Embryonic facial prominence (tissue), 1 donor: Measurements from ENCODE around the gene ARRDC2.
"Not testable (repeated sequence)": the region's sequence is repeated elsewhere in the genome, so short reads cannot be mapped to it uniquely, and the experiment has no call there.

Experiments used
- DNase-seq: peaks from one replicate; pipeline ENCODE4 v3.0.0-alpha.2; 2016; ENCODE audit errors: extremely low spot score

ARRDC2 gene

DNA sequence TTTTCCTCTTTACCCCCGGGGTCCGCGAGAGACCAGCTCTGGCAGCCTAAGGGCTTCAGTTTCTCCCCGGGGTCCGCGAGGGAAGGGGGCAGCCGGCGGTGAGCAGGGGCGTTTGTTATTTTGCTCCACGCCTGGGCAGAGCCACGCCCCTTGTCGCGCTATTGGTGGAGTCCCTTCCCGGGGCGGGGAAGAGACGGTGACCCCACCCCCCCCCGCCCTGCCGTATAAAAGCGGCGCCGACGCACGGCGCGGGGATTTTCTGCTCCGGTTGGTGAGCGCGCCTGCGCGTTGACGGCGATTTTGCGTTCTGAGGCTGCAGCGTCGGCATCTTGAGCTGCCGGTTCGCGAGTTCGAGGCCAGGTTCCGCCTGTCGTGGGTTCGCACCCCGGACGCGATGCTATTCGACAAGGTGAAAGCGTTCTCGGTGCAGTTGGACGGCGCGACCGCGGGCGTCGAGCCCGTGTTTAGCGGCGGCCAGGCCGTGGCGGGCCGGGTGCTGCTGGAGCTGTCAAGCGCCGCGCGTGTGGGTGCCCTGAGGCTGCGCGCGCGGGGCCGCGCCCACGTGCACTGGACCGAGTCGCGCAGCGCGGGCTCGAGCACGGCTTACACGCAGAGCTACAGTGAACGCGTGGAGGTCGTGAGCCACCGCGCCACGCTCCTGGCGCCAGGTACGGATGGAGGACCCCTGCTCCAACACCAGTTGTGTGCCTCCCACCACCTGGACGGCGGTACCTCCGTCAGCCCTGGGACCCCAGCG lies at the start of gene ARRDC2:
Gene ARRDC2, plus strand, starts transcription at position 254 of the 757 bp plus-strand sequence. Its CDS starts 141 bp downstream, at position 395.
- peak; percentile 77 for DNase-seq

DNA sequence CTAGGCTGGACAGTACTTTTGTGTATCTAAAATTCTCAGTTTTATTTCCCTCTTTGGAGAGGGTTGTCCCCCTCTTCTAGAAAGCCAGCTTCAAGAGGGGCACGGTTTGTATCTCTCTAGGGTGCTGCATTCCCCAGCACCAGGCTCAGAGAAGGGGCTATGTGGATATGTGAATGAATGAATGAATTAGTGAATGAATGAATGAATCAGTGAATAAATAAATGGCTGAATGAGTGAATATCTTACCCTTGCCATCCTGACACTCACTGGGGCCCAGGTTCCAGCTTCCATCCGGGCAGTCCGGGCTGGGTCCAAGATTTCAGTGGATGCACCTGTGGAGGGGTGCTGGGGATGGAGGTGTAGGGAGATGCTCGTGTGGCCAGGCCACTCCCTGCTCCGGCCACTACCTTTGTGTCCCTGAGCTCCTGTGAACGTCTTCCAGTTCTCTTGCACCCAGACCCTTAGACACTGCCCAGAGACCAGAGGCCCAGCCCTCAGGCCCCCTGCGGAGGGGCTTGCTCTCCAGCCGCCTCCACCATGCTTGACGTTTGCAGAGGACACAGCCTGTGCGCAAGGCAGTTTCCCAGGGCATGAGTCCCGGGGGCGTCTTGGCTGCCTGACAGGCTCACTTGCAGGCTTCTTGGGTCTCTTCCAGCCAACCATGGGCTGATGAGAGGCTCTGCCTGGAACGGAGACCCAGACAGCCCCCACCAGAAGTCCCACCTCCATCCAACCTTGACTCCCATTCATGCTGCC lies 43.9 kb upstream of the ARRDC2 start:
- no peak for DNase-seq

DNA sequence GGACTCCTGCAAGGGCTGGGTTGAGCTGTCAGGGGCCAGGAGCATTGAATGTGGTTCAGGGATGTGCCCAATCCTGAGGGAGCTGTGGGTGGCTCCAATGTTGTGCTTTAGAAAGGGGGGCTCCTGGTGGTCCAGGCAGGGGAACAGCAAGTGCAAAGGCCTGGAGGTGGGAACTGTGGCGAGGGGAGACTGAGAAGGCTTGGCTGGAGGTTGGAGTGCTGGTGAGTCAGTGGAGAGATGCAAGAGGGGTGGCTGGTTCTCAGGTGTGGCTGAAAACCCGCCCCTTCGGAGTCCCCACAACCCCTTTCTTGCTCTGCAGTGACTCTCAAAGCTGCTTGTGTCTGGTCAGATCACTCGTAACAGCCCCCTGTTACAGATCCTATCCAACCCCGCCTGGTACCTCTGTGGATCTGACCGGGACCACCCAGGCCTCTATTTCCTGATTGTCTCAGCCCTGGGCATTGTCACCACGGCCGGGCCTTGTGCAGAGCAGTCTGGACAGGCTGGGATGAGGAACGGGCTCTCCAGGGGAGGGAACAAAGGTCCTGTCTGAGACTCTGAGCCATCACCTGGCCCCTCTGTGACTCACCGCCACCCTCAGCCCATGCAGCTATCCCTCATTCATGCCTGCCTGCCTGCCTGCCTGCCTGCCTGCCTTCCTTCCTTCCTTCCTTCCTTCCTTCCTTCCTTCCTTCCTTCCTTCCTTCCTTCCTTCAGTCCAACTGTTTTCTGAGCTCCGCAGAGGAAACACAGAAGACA lies 42.4 kb upstream of the ARRDC2 start:
- no peak for DNase-seq

DNA sequence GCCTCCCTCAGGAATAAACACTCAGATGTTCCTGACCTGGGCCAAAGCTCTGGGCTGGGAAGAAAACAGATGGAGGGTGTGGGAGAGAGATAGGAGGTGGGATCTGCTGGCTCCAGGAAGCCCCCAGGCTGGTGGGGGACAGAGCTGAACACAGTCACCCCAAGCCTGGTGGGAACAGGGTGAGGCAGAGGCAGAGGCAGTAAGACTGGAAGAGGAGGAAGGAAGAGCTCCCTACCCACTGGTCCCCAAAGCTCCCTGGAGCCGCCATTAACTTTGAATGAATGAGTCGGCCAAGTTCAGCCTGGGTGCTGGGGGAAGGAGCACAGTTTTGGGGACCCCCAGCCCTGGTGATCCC lies 41.9 kb upstream of the ARRDC2 start:
- no peak for DNase-seq

DNA sequence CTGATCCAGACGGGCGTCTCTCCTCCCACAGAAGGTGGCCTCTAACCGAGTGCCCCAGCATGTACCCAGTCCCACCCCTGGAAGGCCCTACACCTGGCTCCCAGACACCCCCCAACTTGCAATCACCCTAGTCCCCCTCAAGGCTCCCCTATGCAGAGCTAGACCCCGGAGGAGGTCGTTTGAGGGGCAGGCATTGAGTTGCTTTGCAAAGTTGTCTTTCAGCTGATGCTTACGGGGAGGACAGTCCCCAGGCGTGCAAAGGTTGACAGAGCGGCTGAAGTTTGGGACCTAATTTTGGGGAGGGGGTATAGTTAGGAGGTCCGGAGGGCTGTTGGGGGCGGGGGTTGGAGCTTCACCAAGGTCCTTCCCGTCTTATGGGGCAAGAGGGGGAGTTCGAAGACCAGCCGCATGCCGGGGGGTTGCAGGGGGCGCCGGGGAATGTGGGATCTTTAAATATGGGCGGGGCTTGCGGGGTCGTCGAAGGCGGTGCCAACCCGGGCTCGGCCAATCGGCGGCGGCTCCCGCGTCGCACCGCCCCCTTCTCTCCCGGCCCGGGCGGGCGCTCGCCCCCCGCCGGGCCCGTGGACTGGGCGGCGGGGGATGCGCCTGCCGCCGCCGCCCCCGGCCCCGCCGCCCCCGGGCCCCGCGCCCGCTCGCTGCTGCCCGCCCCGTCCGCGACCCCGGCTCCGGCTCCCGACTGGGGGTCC lies 41.3 kb upstream of the ARRDC2 start, which contains the start of gene KCNN1:
Gene KCNN1, plus strand, starts transcription at position 558 of the 707 bp plus-strand sequence. CDS start 6,782 bp downstream, outside the sequence.
- DNase-seq: no peak

DNA sequence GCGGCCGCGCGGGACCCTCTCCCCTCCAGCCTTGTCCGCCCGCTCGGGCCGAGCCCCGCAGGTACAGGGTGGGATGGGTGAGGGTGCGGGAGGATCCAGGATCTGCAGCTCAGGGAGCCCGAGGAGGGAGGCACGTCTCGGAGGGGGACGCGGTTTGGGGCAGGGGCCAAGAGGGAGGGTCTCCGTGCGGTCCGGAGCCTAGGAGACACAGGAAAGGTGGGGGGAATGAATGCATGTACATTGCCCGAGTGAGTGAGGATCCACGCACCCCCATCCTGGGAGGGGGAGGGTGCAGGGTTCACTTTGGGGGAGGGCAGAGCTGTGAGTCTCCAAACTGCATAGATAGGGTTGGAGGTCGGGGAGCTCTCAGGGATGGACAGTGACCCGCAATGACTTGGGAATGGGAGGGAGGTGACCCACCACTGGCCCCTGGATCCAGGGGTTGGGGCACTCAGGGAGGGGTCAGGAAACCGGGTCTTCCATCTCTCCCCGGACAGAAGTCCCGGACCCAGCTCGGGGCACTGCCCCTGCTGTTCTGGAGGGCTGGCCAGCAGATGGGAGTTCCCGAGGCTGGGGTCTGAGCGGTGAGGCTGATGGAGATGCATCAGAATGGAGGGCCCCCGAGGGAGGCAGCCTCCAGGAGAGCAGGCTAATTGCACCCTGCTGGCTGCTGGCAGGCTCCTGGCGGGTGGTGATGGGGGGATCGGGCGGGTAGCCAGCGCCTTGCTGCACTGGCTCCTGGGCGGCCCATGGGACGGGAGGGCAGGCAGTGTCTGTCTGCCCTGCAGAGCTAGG lies 40.5 kb upstream of the ARRDC2 start:
- no peak for DNase-seq

DNA sequence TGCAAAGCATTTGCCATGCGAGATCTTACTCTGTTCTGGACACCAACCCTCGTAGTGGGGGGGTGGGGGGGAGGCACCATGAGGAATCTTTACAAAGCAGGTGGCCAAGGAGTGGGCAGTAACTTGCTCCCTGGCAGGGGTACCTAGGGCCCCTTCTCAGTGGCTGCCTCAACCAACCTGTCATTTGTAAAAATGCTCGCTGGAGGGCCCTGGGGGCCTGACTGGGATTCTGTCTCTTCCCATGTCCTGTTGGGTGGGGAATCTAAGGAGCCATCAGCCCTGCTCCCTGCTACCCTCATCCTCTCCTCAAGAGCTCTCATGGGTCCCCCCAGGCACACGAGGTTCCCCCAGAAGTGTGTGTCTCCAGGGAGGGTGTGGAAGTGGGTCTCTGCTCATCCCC lies 39.6 kb upstream of the ARRDC2 start:
- DNase-seq: no peak

DNA sequence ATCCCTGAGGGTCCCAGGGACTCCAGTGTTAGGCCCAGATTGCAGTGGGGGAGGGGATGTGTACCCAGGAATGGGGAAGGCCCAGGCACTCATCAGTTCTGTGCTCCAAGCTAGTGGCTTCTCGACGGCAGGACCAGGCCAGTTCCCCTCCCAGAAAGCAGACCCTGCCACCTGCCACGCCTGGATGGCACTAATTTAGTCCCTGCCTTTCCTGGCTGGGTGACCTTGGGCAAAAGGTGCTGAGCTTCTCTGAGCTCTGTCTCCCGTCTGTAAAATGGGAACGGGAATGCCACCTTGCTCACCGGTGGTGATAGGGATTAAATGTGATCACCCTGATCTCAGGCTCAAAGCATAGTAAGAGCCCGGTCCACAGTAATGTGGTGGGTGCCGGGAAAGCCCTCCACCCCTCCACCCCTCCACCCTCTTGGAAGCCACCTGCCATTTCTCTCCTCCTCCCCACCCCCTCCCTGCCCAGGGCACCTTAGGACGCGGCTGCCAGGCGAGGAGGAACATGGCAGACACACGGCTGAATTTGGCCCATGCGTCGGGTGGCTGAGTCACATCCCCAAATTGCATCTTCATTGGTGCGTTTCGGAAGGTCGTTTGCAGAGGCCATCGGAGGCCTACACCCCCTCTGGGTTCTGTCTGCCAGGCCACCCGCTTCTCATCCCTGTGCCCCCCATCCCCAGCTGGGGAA lies 38.7 kb upstream of the ARRDC2 start:
- no peak for DNase-seq

DNA sequence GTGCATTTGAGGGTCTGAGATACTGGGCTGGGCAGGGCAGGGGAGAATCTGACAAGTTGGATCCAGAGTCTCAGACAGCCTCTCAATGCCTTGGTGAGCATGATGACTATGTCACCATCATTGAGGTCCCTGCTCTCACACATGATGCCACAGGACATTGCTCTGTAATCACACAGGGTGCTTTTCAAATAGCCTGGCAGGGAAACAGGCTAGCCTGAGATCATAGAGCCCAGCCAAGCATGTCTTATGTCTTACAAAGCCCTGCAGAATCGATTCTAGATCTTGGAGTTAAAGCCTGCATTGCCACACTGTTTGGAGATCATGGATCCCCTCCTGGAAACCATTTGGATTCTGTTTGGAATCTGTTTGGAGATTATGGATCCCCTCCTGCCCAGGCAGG lies 35.7 kb upstream of the ARRDC2 start:
- DNase-seq: no peak

DNA sequence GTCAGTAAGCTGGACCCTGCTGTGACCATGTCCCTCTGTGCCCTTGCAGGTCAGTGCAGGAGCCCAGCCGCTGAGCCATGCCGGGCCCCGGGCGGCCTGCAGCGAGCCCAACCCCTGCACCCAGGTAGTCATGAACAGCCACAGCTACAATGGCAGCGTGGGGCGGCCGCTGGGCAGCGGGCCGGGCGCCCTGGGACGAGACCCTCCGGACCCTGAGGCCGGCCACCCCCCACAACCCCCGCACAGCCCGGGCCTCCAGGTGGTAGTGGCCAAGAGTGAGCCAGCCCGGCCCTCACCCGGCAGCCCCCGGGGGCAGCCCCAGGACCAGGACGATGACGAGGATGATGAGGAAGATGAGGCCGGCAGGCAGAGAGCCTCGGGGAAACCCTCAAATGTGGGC lies 34.2 kb upstream of the ARRDC2 start:
- no peak for DNase-seq

DNA sequence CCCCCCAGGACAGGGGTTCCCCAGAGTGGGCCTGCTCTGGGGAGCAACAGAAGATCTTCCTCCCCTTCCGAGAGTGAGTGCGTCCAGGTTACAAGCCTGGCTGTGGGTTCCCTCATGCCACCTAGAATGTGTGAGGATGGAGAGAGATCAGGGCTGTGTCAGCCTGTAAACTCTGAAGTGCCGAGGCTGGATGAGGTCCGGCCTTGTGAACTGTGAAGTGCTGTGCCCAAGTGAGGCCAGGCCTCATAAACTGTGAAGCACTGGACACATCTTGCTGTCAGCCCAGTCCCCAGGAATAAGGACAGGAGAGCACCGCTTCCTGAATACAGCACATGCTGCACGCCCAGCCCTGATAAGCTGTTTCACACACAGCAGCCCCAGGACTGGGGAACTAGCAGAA lies 33.4 kb upstream of the ARRDC2 start:
- DNase-seq: no peak

DNA sequence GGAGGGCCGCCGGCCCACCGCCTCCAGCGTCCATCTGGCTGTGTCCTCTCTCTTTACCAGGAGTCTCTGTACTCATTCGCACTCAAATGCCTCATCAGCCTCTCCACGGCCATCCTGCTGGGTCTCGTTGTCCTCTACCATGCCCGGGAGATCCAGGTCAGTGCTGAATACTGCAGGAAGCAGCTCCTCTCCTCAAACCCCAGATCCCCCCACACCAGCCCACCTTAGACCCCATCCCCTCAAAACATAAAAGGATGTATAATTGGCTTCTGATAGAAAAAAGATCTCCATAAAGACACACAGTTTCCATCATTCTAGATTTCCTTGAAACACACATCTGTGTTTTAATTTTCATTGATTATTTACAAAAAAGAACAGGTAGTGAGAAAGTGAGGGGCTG lies 32.9 kb upstream of the ARRDC2 start:
- DNase-seq: no peak

DNA sequence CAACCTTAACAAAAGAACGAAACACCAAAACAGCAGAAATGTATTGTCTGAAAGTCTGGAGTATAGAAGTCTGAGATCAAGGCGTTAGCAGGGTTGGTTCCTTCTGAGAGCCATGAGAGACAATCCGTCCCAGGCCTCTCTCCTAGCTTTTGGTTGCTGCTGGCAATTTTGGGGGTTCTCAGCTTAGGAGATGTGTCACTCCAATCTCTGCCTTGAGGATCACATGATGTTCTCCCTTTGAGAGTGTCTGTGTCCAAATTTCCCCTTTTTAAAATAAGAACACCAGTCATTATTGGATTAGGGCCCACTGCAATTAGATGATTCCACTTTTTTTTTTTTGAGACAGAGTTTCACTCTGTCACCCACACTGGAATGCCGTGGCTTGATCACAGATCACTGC lies 30.9 kb upstream of the ARRDC2 start:
- no peak for DNase-seq

DNA sequence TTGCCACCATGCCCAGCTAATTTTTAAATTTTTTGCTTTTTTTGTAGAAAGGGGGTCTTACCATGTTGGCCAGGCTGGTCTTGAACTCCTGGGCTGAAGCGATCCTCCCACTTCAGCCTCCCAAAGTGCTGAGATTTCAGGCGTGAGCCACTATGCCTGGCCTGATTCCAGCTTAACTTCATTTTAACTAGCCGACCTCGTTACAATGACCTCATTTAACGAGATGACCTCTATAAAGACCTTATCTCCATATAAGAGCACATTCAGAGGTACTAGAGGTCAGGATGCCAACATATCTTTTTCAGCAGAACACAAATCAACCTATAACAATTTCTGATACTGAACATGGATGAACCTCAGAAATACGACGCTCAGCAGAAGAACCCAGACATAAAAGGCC lies 30.5 kb upstream of the ARRDC2 start:
- no peak for DNase-seq

DNA sequence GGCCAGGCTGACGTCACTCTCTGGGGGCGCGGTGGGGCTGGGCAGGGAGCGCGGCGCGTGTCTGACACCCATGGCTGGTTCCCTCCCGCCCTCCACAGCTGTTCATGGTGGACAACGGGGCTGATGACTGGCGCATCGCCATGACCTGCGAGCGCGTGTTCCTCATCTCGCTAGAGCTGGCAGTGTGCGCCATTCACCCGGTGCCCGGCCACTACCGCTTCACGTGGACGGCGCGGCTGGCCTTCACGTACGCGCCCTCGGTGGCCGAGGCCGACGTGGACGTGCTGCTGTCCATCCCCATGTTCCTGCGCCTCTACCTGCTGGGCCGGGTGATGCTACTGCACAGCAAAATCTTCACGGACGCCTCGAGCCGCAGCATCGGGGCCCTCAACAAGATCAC lies 26.4 kb upstream of the ARRDC2 start:
- no peak for DNase-seq

DNA sequence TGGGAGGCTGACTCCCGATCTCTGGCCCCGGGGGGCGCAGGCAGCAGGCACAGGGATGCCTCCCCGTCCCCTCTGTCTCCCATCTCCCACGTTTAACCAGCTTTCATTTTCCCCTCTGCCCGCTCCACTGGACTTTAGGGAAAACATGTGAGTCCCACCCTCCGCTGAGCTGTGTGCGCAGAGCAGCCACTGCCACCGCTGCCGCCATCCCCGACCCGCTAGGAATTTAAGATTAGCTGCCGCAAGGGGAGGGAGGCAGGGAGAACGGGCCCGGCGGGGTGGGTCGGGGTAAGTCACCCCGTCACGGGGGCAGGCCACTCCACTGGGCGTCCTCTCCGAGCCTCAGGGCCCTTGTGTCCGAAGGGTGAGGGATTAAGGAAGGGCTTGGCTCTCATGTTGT lies 25.5 kb upstream of the ARRDC2 start:
- no peak for DNase-seq

DNA sequence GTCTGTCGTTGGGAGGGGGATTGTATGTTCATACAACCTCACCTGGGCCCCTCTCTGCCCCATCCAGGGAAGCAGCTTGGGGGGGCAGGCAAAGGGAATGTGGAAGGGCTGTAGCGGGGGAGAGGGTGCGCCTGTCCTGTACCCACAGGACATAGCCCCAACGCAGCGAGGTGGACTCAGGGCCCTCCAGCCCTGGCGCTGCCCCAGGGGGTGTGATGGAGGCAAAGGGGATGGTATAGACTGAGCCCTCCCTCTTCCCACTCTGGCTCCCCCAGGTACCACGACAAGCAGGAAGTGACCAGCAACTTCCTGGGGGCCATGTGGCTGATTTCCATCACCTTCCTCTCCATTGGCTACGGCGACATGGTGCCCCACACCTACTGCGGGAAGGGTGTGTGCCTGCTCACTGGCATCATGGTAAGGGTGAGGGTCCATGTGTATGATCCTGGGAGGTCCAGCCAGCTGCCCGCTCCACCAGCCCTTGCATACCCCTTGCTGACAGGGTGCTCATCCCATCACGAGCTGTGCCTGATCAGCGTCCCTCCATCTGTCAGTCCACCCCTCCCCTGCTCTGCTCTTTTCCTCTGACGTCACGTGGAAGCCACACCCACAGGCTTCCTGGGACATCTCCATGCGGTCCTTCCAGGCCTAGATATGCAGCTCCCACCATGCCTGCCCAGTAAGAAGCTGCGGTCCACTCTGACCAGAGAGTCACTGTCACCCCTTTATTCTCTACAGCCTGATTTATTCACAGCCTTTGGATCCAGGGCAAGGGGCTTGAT lies 22.7 kb upstream of the ARRDC2 start:
- no peak for DNase-seq

DNA sequence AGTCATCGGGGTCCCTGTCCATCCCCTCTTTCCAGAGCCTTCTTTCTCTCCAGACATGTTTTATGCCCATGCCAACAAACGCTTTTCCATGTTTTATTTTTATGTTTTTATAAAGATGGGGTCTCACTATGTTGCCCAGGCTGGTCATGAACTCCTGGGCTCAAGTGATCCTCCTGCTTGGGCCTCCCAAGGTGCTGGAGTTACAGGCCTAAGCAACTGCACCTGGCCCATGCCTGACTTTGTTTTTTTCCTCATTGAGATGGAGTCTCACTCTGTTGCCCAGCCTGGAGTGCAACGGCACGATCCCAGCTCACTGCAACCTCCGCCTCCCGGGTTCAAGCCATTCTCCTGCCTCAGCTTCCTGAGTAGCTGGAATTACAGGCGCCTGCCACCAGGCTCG lies 21.4 kb upstream of the ARRDC2 start:
- not testable (repeated sequence) for DNase-seq

DNA sequence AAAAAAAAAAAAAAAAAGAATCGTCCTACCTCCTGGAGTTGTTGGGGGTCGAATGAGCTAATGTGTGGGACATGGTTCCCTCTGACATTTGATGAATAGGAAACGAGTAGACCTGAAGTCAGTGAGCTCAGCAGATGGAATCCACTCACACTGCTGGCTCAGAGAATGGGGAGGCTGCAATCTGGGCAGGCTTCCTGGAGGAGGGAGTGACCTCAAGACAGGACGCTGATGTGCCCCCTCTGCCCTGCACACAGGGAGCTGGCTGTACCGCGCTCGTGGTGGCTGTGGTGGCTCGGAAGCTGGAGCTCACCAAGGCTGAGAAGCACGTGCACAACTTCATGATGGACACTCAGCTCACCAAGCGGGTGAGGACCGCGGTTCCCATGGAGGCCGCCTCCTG lies 19.8 kb upstream of the ARRDC2 start:
- DNase-seq: no peak
